Right lobe of liver (tissue), 6 donors: ENCODE results near the gene HIP1. TPM values are rescaled to one million over a fixed set of nuclear protein-coding genes. Genes with fewer than 3 reads are reported as not detected.

Experiments used
- ATAC-seq, 4 donors: fragments of 200-7000 bp; cut with Tn5 transposase; one replicate each; pipeline ENCODE4 v1.9.1; 2020; ENCODE audit warnings: mild to moderate bottlenecking in 4 of 4, moderate library complexity in 4 of 4
- DNase-seq, 3 donors: peaks; one replicate each; pipeline ENCODE4 v3.0.0-alpha.2; 2020
- H3K27ac ChIP-seq, 3 donors: fragments of 200-600 bp; one replicate each; pipeline ENCODE4 v1.8.0; 2022
- H3K27me3 ChIP-seq, 2 donors: fragments of 200-600 bp; one replicate each; pipeline ENCODE4 v1.8.0; 2022
- H3K36me3 ChIP-seq, 4 donors: fragments of 200-600 bp; sonication (generic) in 1 of 4; one replicate each; pipeline versions ENCODE4 v1.5.1 to v1.8.0; 2017 to 2022; ENCODE audit warnings: control low read depth in 1 of 4
- H3K4me1 ChIP-seq, 4 donors: fragments of 200-600 bp; sonication (generic) in 1 of 4; one replicate each; pipeline versions ENCODE4 v1.5.1 to v1.8.0; 2017 to 2022; ENCODE audit warnings: control low read depth in 1 of 4
- H3K4me3 ChIP-seq, 3 donors: fragments of 200-600 bp; one replicate each; pipeline ENCODE4 v1.8.0; 2022
- H3K9me3 ChIP-seq, 4 donors: fragments of 200-600 bp; sonication (generic) in 1 of 4; one replicate each; pipeline versions ENCODE4 v1.5.1 to v1.8.0; 2017 to 2022; ENCODE audit warnings: control low read depth in 1 of 4
- CTCF ChIP-seq, 4 donors: fragments of 200-600 bp in 3 of 4; fragments of 450-650 bp in 1 of 4; IDR thresholded peaks; one replicate each; pipeline versions ENCODE4 v1.5.1 to v1.8.0; 2016 to 2022; ENCODE audit warnings: antibody characterized with exemption in 4 of 4, mild to moderate bottlenecking in 2 of 4
- POLR2A ChIP-seq: fragments of 450-650 bp; IDR thresholded peaks from one replicate; pipeline ENCODE4 v1.6.1; 2017; ENCODE audit warnings: antibody characterized with exemption, mild to moderate bottlenecking
- WGBS: methylation state at CpG from one replicate; pipeline ENCODE4 v1.1.6; 2018; ENCODE audit warnings: low coverage, low lambda C conversion rate; ENCODE audit not compliant: insufficient coverage; ENCODE audit errors: missing lambda C conversion rate; 5-methylcytosine and 5-hydroxymethylcytosine counted together
- intact Hi-C, 2 donors: fragments of 100-400 bp; cut with DNase I; formaldehyde crosslinking; loops; one replicate each; pipeline versions ENCODE4 v1.11.2 to v1.14.1; 2022
- total RNA-seq, 6 experiments: library from RNA; depleted of rRNA in 2 of 6; stranded (reverse); fragments of >200 nt in 2 of 6; fragmentation: NEBNext Ultra II Directional in 3 of 6; extraction: Animal tissue kit (Norgen Biotek cat#: 25700) in 3 of 6; gene quantifications; one replicate each; pipeline versions ENCODE4 v1.1.0 to v1.2.4, GENCODE V29; 2016 to 2023
- donor health status: DM: no; HTN: yes; CAD: no.
- donor health status: DM: no; HTN: no; CAD: no.
- donor health status: DM: no; HTN: no; CAD: no.
- donor health status: DM: no; HTN: yes; CAD: no.
- donor health status: DM: no; HTN: yes; CAD: no.

HIP1 gene
- total RNA-seq, 6 experiments from 2014 or later = 17.6 to 23.0 (median 18.8) TPM

DNA sequence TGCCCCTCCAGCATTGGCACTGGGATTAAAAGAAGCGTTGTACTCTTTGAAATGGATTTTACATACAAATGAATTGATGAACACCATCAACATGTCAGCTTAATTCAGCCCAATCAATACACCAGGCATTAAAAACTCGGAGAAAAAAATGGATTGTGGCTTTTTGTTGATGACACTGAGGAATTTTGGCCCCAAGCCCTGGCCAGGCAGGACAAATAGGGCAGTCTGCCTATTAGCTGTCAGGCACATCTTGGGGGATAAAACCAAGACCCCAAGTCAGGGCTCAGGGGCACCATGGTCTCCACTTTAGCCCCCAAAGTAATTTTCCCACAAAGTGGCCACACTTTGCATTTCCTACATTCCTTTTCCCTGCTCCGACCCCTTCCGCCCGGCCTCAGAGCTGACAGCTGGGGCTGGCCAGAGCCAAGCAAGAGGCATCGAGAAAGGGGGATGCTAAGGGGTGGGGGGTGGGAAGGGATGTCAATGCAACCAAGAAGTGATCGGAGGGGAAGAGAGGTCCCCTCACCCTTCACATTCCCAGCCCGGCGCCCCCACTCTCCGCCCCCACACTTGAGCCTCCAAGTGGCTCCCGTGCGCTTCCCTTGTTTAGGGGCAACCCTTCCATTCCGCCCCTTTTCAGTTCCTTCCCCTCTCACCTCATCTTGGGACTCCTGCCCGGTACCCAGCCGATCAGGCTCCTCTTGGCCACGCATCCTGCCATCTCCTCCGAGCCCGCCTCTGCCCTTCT, 711 bp downstream of the HIP1 start:
- DNase-seq (no peak), ATAC-seq (no peak)
- no peaks in the 10 kb centered on the region for H3K9me3 ChIP-seq
- intact Hi-C loops = no loop called here
- H3K27ac ChIP-seq = peak overlapping the region; percentile 55 to 72 (median 72)
- H3K27me3 ChIP-seq = no peaks in the 10 kb centered on the region
- 8% methylated on average over 14 of the region's 18 CpGs for WGBS
- peak overlapping the region; percentile 68 to 99 (median 96) for H3K4me3 ChIP-seq
- no peak for TF ChIP-seq CTCF (IDR thresholded peaks at IDR 0.05)
- H3K36me3 ChIP-seq = no peaks in the 10 kb centered on the region
- H3K4me1 ChIP-seq = peaks cover 0 to 5% (median 0%) of the 10 kb centered on the region in 4 donors

DNA sequence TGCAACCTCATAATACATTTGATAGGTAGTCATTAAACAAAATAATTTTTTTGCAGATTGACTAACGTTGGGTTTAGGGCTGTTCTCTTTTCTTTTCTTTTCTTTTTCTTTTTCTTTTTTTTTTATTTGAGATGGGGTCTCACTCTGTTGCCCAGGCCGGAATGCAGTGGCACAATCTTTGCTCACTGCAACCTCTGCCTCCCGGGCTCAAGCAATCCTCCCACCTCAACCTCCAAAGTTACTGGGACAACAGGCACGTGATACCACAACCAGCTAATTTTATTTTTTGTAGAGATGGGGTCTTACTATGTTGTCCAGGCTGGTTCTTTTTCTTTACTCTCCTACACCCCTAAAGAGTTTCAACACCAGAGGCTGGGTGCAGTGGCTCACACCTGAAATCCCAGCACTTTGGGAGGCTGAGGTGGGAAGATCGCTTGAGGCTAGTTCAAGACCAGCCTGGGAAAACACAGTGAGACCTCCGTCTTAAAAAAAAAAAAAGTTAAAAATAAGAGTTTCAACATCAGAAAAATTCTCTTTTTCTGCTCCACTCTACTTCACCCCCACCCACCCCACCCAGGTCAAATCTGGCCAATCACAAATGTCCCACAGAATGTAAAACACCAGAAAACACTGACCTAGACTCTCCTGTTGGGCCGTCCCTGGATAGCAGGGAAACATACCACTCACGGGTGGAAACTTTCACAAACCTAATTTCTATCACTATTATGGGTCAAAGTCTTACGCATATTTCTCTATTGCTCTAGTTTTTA, 3.0 kb downstream of the HIP1 start:
- no peak overlapping the region for H3K4me3 ChIP-seq
- H3K27ac ChIP-seq = no peak overlapping the region
- H3K9me3 ChIP-seq = no peaks in the 10 kb centered on the region
- 90% methylated on average over 9 of the region's 9 CpGs for WGBS
- H3K4me1 ChIP-seq = peaks cover 0 to 5% (median 0%) of the 10 kb centered on the region in 4 donors
- intact Hi-C loops = no loop called here
- TF ChIP-seq CTCF (IDR thresholded peaks at IDR 0.05) = no peak
- TF ChIP-seq POLR2A = no peak
- no peaks in the 10 kb centered on the region for H3K36me3 ChIP-seq
- DNase-seq (no peak), ATAC-seq (no peak)
- H3K27me3 ChIP-seq = no peaks in the 10 kb centered on the region

DNA sequence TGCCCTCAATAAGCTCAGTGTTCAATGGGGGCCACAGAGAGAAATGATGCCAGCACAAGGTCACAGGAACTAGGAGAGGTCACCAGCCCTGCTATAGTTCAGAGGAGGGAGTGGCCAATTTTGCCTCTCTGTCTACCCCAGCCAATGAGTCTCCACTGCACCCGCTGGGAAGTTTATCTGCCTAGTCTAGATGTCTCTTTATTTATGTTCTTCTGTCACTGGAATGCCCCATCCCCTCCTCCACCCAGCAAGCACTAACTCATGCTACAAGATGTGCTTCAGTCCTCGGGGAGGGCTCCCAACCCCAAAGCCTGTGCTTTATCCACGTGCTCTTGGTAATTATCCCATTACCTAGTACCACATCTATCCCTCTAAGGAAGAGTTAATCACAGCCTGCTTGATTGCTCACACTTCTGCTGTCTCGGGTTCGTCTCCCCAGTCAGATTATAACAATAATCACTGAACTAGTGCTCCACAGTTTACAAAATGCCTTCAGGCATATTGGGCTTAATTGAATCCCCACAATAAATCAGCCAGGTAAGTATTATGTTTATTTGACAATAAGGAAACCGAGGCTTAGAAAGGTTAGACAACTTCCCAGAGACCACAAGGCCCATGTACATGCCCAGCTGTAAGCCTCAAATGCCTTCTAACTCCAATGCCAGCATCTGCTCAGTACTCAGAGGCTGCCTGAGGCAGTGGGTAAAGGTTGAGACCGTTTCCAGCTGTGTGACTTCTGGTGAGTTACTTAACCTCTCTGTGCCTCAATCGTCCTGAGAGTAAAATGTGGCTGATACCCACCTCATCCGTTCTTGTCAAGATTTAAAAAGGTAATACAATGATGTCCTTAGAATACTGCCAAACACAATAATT, 3.9 kb downstream of the HIP1 start:
- H3K4me1 ChIP-seq = peaks cover 0 to 5% (median 0%) of the 10 kb centered on the region in 4 donors
- WGBS = 75% methylated on average over 9 of the region's 9 CpGs
- no peaks in the 10 kb centered on the region for H3K27me3 ChIP-seq
- ATAC-seq (no peak), DNase-seq (no peak)
- H3K36me3 ChIP-seq = no peaks in the 10 kb centered on the region
- H3K4me3 ChIP-seq = no peak overlapping the region
- intact Hi-C loops = no loop called here
- TF ChIP-seq POLR2A = no peak
- TF ChIP-seq CTCF (IDR thresholded peaks at IDR 0.05) = no peak
- no peak overlapping the region for H3K27ac ChIP-seq
- no peaks in the 10 kb centered on the region for H3K9me3 ChIP-seq

- Histone ChIP-seq H3K27me3 (no peaks in the 10 kb centered on the region), H3K36me3 (no peaks in the 10 kb centered on the region), H3K4me1 (peaks cover 0 to 2% (median 0%) of the 10 kb centered on the region in 4 donors), H3K9me3 (no peaks in the 10 kb centered on the region), H3K27ac (no peak overlapping the region), H3K4me3 (no peak overlapping the region)
- no peak for ATAC-seq
- no peak for TF ChIP-seq POLR2A
- TF ChIP-seq CTCF (IDR thresholded peaks at IDR 0.05) = no peak
- intact Hi-C loops = no loop called here
- WGBS = 72% methylated on average over 13 of the region's 15 CpGs
- DNase-seq = no peak
These were observed 5.7 kb downstream of the HIP1 start for GRCh38 chr7:75732764-75733630.
